HG02981 (cell line): Measurements from ENCODE around the gene EMD.
"Not testable (repeated sequence)": the region's sequence is repeated elsewhere in the genome, so short reads cannot be mapped to it uniquely, and the experiment has no call there.

Source experiments
- ATAC-seq: cut with Tn5 transposase; IDR thresholded peaks from one replicate; pipeline ENCODE4 v1.9.1; 2021; ENCODE audit warnings: mild to moderate bottlenecking, moderate library complexity; ENCODE audit not compliant: unreplicated experiment

EMD gene

GRCh38 chrX:154378799-154379568 is at the start of gene EMD:
Gene EMD, plus strand, starts transcription at chrX:154379295. Its CDS starts 190 bp downstream, at chrX:154379485.
- ATAC-seq, result peak; percentile 87

- ATAC-seq, result no peak
These were observed 46.5 kb upstream of the EMD start for GRCh38 chrX:154332561-154332960.

GRCh38 chrX:154333116-154333515 is 46.0 kb upstream of the EMD start:
- ATAC-seq, result no peak

GRCh38 chrX:154333837-154334271 is 45.2 kb upstream of the EMD start:
- peak; percentile 59 for ATAC-seq

GRCh38 chrX:154334496-154334895 is 44.6 kb upstream of the EMD start:
- no peak for ATAC-seq

- peak; percentile 71 for ATAC-seq
These were observed 37.4 kb upstream of the EMD start for GRCh38 chrX:154341399-154342298.

GRCh38 chrX:154343063-154343462 is 36.0 kb upstream of the EMD start:
- not testable (repeated sequence) for ATAC-seq

- peak; percentile 27 for ATAC-seq
These were observed 35.5 kb upstream of the EMD start for GRCh38 chrX:154343620-154344019.

GRCh38 chrX:154348114-154348531 is 31.0 kb upstream of the EMD start:
- no peak for ATAC-seq

GRCh38 chrX:154348646-154349358 is 30.3 kb upstream of the EMD start:
- no peak for ATAC-seq

- no peak for ATAC-seq
These were observed 29.6 kb upstream of the EMD start for GRCh38 chrX:154349359-154349935.

GRCh38 chrX:154349979-154350378 is 29.1 kb upstream of the EMD start:
- ATAC-seq, result no peak

GRCh38 chrX:154350429-154351182 is 28.5 kb upstream of the EMD start:
- no peak for ATAC-seq

GRCh38 chrX:154351183-154352011 is 27.7 kb upstream of the EMD start:
- ATAC-seq, result no peak

- ATAC-seq, result no peak
These were observed 27.1 kb upstream of the EMD start for GRCh38 chrX:154352012-154352401.

- ATAC-seq, result no peak
These were observed 26.6 kb upstream of the EMD start for GRCh38 chrX:154352466-154352865.

GRCh38 chrX:154353172-154353843 is 25.8 kb upstream of the EMD start:
- no peak for ATAC-seq

- no peak for ATAC-seq
These were observed 25.1 kb upstream of the EMD start for GRCh38 chrX:154354013-154354412.

- no peak for ATAC-seq
These were observed 24.6 kb upstream of the EMD start for GRCh38 chrX:154354516-154354915.
